DMS53 (cell line): Measurements from ENCODE around the gene PRLR.
"Not testable (repeated sequence)": the region's sequence is repeated elsewhere in the genome, so short reads cannot be mapped to it uniquely, and the experiment has no call there.

Experiments
- DNase-seq: peaks from one replicate; lab custom pipeline; 2025; lab: John Stamatoyannopoulos, UW

Gene PRLR

DNA sequence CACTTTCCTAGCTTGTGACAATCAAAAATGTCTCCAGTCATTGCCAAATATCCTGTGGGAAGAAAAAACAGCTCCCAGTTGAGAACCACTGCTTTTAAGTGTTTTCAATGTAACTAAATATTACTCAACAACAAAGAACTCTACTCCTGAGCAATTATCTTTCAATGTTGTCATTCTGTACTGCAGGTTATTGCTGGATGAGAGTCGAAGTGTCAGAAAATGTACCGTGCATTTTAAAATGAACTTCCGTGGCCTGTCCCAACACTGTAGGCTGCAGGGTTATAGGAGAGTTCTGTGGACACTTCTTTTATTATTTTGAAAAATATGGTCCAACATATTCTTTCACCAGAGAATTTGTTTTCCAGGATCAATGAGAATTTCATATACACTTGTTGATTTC, 147.8 kb downstream of the PRLR start:
- no peak for DNase-seq

DNA sequence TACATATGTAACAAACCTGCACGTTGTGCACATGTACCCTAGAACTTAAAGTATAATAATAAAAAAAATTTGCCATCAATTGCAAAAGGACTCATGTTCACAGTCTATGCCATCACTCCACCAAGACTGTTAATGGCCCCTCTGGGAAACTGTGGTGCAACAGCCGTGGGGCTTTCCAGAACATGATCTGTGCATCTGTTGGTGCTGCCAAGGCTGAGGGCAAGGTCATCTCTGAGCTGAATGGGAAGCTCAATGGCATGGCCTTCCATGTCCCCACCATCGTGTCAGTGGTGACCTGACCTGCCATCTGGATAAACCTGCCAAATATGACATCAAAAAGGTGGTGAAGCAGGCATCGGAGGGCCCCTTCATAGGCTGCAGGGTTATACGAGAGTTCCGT, 149.2 kb downstream of the PRLR start:
- DNase-seq: no peak

DNA sequence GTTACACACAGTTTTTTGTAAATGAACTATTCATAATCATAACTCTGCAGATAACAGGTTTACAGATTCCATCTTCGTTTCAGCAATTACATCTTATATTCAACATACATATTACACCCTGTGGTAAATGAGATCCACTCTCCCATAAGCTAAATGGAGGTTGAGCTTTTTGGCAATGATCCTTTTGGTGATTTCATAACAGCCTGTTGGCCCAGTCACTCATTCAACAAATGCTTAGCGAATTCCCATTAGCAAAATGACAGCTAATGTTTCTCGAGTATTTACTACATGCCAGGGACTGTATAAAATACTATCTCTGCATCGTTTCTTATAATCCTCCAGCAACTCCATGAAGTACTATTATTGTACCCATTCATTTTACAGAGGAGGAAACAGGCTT, 157.1 kb downstream of the PRLR start:
- no peak for DNase-seq

DNA sequence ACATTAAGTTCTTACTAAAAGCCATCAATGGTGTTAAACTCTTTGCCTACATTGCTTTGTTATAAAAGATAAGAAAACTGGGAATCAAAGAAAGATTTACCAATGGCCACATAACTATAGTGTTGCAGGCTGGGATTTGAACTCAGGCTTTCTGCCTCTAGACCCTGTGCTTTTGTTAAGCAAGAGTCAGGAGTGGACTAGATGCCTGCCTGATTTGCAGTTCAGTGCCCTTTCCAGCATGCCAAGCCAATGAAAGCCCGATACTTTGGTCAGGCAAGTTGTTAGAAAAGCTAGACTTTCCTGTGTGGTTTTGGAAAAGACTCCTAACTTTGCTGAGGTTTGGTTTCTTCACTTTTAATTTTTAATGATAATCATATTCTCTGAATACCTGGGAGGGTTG, 161.1 kb downstream of the PRLR start:
- no peak for DNase-seq

DNA sequence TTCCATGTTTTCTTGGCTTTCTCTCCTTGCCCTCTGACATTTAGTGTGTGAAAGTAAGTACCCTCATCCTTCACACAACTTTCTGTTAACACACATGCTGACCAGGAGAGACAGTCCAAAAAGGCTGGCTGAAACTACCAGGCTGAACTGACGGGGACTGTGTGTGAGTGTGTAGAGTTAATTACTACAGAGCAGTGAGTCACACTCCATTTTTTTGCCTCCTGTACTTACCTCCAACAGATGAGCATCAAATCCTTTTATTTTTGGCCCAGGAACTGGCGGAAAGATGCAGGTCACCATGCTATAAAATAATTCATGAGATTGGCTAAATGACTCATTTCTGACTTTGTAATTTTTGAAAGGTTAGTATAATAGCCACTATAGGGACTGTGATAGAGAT, 162.3 kb downstream of the PRLR start:
- peak; percentile 1 for DNase-seq

DNA sequence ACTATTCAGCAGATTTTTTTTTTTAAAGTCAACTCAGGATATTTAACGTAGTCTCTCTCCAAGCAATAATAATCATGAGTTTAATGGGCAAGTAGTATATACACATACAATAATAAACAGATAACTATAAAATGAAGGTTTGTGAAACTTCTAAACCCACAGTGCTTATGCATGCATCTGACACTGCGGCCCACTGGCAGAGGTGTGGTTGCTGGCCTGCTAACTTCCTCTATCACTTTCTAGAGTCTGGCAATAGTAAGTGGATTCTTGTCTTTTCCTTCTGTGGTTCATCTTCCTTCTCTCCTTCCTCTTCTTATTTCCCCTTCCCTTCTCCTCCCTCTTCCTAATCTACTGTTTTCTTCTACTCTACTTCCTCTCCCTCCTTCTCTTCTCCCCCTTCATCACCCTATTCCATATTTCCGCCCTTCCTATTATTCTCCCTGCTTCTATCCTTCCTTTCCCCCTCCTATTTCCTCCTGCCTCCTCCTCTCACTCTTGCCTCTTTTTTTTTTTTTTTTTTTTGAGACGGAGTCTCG, 164.0 kb downstream of the PRLR start:
- no peak for DNase-seq

DNA sequence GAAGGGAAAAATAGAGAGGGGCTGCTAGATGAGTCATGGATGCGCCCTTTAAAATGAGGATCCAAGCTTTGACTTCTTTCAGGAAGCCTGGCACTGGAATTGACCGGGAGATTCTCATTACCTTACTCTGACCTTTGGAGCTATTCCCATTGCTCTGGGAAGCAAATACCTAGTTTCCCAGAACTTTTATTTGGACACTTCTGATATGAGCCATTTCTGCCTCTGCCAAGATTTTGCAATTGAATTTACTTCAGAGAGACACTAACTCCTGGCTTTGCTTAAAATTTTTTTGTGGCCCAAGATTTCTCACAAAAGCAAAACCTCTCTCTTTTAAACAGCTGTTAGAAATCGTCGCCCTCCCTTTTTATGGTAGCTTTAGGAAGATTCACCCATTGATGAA, 166.9 kb downstream of the PRLR start:
- DNase-seq: no peak

DNA sequence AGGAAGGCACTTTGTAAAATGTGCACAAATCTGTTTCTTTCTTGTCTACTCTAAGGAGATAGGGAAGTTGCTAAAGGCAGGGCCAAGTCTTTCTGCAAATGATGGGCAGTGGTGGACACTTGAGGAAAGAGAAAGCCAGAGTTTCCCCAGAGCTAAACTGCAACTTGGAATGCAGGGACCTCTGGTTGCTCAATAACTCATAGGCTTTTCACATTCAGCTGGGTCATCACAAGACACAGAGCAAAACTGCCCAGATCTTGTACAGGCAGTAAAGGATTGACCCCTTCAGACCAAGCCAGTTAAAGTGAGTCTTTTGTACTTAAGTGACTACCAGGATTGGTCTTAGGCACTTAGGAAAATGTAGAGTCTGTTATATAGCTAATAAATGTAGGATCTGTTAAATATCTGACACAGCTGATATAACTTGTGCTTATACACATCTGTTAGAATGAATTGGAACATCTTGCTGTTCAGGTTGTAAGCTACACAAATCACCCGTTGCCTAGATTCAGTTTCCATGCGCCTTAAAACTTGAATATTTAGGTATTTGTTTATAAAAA, 169.0 kb downstream of the PRLR start:
- DNase-seq: no peak

DNA sequence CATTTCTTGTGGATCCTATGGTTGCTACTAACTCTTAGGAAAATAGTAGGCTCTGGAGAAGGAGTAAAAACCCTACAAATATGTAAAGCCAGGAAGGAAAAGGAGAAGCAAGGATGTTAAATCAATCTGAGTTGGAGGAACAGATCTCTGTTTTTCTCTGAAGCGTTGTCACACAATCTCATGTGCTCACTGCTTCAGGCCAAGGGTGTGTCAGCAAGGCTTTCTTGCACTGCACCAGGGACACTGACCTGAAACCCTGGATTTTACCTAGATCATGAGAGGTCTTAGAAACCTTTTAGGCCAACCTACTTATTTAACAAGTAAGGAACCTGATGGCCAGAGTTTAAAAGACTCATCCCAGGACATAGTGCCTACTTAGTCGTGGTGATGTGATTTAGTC, 170.1 kb downstream of the PRLR start:
- DNase-seq: no peak

DNA sequence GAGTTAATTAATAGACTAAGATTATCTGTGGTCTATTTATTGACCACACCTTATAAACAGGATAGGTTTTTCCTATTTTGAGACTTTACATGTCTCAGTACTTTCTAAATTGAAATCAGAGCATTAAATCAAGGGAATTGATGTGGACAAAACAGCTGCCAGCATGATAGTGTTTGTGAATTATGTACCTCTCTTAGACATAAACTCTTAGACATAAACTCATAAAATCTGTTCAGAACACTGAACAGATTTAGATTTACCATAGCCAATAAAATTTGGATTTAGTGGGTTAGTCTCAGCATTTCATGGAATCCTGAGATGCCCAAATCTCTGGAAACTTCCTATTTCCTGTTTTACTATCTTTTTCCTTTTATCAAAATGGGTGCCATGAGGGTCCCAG, 171.0 kb downstream of the PRLR start:
- DNase-seq: no peak

DNA sequence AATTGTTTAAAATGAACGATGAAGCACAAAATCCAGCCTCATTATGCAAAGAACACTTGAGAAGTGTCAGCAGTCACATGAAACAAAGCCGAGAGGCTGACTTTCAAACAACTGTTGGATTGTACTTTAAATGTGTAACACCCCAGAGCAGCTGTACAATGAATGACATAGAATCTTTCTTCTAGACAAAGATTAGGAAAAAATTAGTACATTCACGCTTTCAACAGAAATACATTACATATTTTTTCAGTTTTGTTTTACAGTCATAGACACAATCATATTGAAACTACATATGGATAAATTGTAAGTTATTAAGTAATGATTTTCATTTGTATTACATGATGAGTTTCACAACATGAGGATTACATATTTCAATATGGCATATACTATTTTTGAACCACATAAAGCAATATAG, 171.9 kb downstream of the PRLR start:
- no peak for DNase-seq

DNA sequence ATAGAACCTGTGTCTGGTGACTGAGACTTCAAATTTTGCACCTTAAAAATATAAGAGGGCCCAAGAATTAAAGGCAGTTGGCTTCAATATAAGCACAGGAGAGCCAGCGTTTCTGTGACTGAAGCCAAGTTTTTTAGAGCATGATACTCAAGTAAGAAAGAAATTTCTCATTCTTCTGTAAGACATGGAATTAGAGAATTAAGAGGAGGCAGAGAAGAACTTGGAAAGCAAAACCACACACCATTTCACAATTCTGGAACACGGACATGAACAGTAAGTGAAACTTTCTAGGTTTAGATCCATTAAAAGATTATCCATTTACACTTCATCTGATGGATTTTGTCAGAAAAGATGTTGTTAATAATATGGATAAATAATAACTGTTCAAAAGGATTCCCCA, 173.6 kb downstream of the PRLR start:
- no peak for DNase-seq

DNA sequence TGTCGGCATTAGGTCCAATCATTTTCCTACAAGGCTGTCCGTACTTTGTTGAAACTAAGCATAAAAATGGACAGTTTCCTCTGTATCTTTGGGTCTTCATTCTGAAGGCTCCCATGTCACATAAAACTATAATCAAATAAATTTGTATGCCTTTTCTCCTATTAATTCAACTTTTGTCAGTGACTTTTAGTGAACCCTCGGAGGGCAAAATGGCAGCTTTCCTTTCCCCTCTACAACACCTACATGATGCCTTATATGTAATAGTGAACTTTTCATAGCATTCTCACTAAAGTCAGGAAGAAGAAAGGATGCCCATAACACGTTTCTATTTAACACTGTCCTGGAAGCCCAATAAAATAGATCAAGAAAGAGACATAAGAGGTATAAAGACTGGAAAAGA, 177.4 kb downstream of the PRLR start:
- no peak for DNase-seq

DNA sequence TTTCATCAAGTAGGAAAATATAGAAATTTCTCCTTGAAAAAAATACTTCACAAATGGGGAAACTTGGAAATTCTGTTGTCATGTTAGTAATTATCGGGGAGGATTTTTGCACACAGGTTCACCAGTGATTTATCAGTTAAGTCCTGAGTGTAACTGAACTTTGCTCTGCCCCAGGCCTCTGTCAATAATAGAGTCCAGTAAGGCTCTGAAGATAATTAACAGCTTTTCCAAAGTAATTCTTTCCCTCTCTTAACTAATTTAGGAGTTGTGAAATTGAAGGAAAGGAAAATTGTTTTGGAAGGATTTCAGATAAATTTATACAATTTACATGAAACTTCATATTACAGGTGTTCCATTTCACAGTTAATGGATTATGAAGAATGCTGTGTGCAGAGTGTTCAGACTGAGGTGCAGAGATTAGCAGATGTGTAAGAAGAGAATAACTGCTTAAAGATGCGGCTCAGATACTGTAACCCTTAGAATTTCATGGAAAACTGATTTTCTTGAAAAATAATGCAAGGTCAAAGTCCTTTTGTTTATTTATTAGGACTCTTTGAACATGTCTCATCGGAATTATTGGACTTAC, 179.7 kb downstream of the PRLR start:
- no peak for DNase-seq

DNA sequence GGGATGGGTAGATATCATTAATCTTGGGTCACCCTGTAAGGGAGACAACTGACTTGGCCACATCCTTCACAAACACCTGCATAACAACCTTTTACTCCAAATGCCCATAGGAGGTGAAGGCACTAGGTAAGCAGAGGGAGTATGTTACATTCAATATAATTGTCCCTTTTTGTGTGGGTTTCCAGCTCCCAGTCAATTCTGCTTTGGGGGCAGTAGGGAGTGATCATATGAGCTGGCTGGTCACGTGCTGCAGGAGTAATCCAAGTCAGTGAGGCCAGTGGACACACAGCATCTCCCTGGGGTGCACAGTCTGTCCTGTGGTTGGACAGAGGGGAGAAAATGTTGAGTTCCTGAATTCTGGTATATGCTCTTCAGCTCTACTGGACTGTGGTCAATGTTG, 181.4 kb downstream of the PRLR start:
- DNase-seq: no peak

DNA sequence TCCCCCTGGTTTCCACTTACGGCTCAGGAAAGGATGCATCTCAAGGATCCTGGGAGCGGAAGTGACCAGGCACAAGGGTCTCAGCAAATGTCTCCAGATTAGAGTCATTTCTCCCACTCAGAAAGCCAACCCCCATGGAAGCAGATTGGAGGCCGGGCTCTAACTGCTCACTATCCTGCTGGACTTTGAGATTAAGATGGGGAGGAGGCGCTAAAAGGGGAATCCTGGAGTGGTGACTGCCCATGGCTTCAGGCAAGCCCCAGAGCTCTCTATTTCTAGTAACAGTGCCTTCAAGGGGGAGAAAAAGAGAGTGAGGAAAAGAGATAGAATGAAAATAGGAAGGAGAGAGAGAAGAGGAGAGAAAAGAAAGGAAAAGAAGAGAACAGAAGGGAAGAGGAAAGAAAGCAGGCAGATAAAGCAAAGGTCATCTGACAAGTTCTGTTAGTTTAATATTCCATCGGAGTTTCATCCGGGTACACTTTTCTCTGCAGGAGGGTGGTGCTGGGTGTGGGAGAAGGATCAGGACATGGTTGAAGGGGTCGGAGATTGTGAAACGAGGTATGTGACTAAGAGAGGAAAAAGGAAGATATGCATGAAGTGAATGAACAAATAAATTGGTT, 182.4 kb downstream of the PRLR start, which contains the start of gene AGXT2:
TSS of gene AGXT2 (minus strand) at position 165 of the 620 bp plus-strand sequence. CDS start at position 108, 57 bp downstream.
- DNase-seq: no peak

DNA sequence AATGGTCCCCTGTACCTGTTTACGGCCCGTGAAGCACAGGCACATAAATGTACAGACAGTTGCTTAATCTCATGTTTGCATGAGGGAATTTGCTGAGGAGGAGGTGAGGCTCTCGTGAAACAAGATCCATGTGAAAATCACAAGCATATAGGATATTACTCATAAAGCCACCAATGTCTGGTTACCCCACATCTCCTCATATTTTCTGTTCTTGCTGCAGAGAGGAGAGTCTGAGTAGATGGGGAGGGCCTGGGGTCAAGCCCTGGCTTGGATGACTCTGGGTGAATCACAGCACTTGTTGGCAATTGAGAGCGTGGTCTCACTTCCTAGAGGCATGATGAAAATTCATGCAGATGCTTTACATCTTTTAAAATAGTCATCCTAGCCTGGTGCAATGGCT, 183.5 kb downstream of the PRLR start:
- DNase-seq: no peak

DNA sequence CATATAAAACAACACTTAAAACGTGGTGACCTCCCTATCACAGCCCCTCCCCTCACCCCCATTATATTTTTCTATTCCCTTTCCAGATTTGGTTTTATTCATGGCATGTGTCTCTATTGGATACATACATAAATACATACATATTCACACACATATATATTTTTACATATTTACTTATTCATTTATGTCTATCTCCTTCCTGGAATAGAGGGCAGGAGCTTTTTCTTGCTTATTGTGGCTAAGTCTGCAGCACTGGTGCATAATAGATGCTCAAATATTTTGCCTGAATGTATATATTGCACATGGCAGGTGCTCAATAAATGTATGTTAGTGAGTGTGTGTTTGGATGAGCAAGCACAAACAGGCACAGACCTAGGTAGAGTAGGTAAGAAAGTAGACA, 185.0 kb downstream of the PRLR start:
- no peak for DNase-seq

DNA sequence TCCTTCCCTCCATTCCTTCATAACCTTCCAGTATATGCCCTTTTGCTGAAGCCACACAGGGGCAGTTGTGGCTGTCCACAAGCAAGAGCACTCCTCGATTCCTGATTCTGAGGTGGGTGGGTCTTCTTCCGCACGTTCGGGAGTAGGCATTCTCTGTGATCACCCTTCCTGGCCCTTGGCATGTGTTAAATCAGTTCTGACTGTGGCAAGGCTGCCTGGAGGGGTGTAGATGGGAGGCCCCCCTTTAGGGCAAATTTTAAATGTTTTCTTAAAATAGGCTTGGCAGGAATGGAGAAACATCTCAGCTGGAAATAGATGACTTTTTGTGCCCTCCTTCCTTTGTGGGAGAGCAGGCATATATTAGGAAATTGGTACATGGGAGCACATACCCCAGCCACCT, 185.6 kb downstream of the PRLR start:
- no peak for DNase-seq

DNA sequence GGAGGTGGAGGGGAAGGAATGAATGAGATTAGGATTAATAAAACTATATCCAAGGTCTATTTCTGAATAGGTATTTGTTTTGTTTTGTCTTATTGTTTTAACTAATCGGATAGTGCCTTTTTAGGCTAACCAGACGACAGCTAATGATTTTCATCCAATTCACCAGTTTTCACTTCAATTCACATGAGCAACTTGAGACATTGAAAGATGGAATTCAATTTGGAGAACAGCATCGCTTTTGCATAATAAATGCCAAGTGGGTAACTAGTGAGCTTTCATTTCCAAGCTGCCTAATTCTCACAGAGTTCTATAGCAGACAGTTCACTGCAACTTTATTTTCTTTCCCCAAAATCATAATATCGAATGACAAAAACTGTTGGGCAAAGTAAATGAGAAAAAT, 187.5 kb downstream of the PRLR start:
- DNase-seq: no peak

DNA sequence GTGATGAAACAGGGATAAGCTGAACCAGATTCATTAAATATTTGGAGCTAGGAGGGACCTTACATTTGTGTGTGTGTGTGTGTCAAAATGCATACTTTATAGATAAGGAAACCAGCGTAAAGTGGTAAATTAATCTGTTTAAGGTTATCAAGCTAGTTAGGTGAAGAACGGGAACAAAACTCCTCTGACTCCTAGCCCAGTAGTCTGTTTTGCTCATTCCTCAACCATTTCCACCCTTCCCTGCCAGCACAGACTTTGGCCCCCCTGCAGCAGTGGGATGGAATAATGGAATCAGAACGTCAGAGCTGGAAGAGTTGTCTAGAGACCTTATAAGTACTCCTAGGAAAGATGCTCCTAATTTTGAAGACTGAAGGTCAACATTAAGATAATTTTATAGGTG, 189.0 kb downstream of the PRLR start:
- no peak for DNase-seq

DNA sequence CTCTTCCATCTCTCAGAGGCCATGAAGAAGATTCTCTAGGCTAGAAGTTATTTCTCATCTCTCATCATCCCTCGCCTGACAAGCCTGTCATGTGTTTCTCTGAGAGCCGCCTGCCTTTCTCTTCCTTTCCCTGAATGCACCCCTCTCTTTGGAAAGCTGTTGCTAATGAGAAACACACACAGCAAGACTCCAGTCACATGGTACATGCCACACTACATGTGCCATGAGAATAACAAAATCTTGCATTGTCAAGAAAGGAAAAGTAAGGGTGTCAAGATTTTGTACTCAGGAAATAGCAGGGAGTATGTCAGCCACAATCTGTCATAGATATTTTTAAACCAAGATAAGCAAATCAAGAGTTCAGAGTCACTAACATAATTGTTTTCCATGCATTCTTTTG, 191.4 kb downstream of the PRLR start:
- DNase-seq: no peak

DNA sequence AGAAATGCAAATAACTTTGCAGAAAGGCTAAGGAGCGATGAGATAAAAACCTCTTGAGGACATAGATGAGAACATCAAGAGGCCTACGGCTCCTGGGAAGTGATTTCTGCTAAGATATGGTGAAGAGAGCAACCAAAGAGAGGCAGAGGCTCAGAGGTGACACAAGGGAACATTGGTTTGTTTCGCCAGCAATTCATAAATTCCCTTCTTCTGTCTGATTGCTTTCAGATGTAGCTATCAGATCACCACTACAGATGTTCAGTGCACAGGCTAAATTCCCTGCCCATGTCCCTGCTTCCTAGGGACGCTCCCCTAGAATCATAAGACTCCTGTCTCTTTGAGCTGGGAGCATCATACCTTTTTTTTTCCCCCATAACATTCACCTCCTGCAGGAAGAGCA, 193.8 kb downstream of the PRLR start:
- DNase-seq: no peak

DNA sequence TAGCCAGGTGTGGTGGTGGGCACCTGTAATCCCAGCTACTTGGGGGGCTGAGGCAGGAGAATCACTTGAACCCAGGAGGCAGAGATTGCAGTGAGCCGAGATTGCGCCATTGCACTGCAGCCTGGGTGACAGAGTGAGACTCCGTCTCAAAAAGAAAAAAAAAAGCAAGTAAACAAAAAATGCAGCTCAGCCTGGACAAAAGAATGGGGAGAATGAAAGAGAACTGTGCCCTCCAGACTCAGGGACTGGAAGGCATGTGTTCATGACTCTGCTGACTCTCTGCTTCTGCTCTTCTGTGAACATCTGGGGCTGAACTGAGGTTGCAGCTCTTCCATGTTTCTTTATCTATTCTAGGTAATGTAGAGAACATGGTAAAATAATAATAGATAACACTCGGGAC, 194.4 kb downstream of the PRLR start:
- not testable (repeated sequence) for DNase-seq
